T-helper 2 cell treated with Interferon-gamma antibody and Interleukin-4, amounts not matched to agents 100 ng/mL and 5 ng/mL, for 36 hours (primary cell): ENCODE data around the gene CCDC88C. TPM values are rescaled to one million over a fixed set of nuclear protein-coding genes. Genes with fewer than 3 reads are reported as not detected.
"Not testable (repeated sequence)": the region's sequence is repeated elsewhere in the genome, so short reads cannot be mapped to it uniquely, and the experiment has no call there.

ENCODE experiments used
- intact Hi-C: fragments of 100-400 bp; cut with micrococcal nuclease; formaldehyde crosslinking; loops from one replicate; pipeline ENCODE4 v1.15.1; 2023
- total RNA-seq: library from RNA; stranded (reverse); gene quantifications from 2 replicates; pipeline ENCODE4 v1.2.3, GENCODE V29; 2022

The CCDC88C gene
- total RNA-seq, 1 donor from 2014 or later: 184 TPM

GRCh38 chr14:91273273-91273884, 144.2 kb downstream of the CCDC88C start:
- intact Hi-C loops: no loop called here

- intact Hi-C loops: no loop called here
These were observed 145.0 kb downstream of the CCDC88C start for GRCh38 chr14:91272341-91273272.

GRCh38 chr14:91271639-91272038, 146.0 kb downstream of the CCDC88C start:
- intact Hi-C loops: no loop called here

GRCh38 chr14:91270619-91271018, 147.0 kb downstream of the CCDC88C start:
- intact Hi-C loops: no loop called here

GRCh38 chr14:91270188-91270587, 147.4 kb downstream of the CCDC88C start:
- intact Hi-C loops: no loop called here

- intact Hi-C loops: no loop called here
These were observed 148.3 kb downstream of the CCDC88C start for GRCh38 chr14:91269076-91269991.

GRCh38 chr14:91267965-91268437, 149.6 kb downstream of the CCDC88C start:
- intact Hi-C loops: no loop called here

GRCh38 chr14:91266276-91266675, 151.3 kb downstream of the CCDC88C start:
- intact Hi-C loops: not testable (repeated sequence)

GRCh38 chr14:91265404-91265803, 152.2 kb downstream of the CCDC88C start:
- intact Hi-C loops: no loop called here

GRCh38 chr14:91264151-91265150, 153.2 kb downstream of the CCDC88C start:
- intact Hi-C loops: loop anchor here (5.0 kb wide), 1 partner anchor 37 kb away; no protein-coding TSS in a partner anchor

- intact Hi-C loops: loop anchor here (5.0 kb wide), 1 partner anchor 36 kb away; no protein-coding TSS in a partner anchor
These were observed 154.3 kb downstream of the CCDC88C start for GRCh38 chr14:91263329-91263728.

GRCh38 chr14:91261986-91262549, 155.6 kb downstream of the CCDC88C start:
- intact Hi-C loops: loop anchor here (2.0 to 5.0 kb wide), 2 partner anchors 19 to 35 kb away; no protein-coding TSS in a partner anchor

GRCh38 chr14:91261115-91261514, 156.5 kb downstream of the CCDC88C start:
- intact Hi-C loops: loop anchor here (2.0 to 5.0 kb wide), 2 partner anchors 18 to 34 kb away; no protein-coding TSS in a partner anchor

GRCh38 chr14:91258876-91259275, 158.7 kb downstream of the CCDC88C start:
- intact Hi-C loops: no loop called here

GRCh38 chr14:91258011-91258618, 159.5 kb downstream of the CCDC88C start:
- intact Hi-C loops: no loop called here

- intact Hi-C loops: no loop called here
These were observed 160.2 kb downstream of the CCDC88C start for GRCh38 chr14:91257328-91258010.

GRCh38 chr14:91256661-91257060, 161.0 kb downstream of the CCDC88C start:
- intact Hi-C loops: no loop called here

GRCh38 chr14:91255026-91255695, 162.5 kb downstream of the CCDC88C start:
- intact Hi-C loops: loop anchor here (2.0 kb wide), 1 partner anchor 32 kb away; no protein-coding TSS in a partner anchor
